CD4-positive, alpha-beta T cell treated with Interleukin-21 for 1 hour (primary cell): ENCODE data around the gene ARID3B.
"Not testable (repeated sequence)": the region's sequence is repeated elsewhere in the genome, so short reads cannot be mapped to it uniquely, and the experiment has no call there.

Experiments
- DNase-seq: peaks from one replicate; pipeline ENCODE4 v3.0.0-alpha.2; 2020

Gene ARID3B

GRCh38 chr15:74539521-74539920, 1.5 kb upstream of the ARID3B start:
- DNase-seq = not testable (repeated sequence)

GRCh38 chr15:74540161-74540760, 759 bp upstream of the ARID3B start:
- DNase-seq = no peak

GRCh38 chr15:74541494-74542165, 610 bp downstream of the ARID3B start:
- peak; percentile 68 for DNase-seq

GRCh38 chr15:74542166-74543042, 1.4 kb downstream of the ARID3B start:
- DNase-seq = no peak

- no peak for DNase-seq
Measured at GRCh38 chr15:74543043-74543422, 2.0 kb downstream of the ARID3B start.

GRCh38 chr15:74543583-74543982, 2.6 kb downstream of the ARID3B start:
- DNase-seq = peak; percentile 59

GRCh38 chr15:74545086-74545485, 4.1 kb downstream of the ARID3B start:
- no peak for DNase-seq

- peak; percentile 88 for DNase-seq
Measured at GRCh38 chr15:74545776-74546656, 5.0 kb downstream of the ARID3B start.

- DNase-seq = no peak
Measured at GRCh38 chr15:74547616-74548015, 6.6 kb downstream of the ARID3B start.

GRCh38 chr15:74548241-74548640, 7.2 kb downstream of the ARID3B start:
- DNase-seq = no peak

- no peak for DNase-seq
Measured at GRCh38 chr15:74549816-74550215, 8.8 kb downstream of the ARID3B start.

- no peak for DNase-seq
Measured at GRCh38 chr15:74551714-74552113, 10.7 kb downstream of the ARID3B start.

GRCh38 chr15:74552773-74553441, 11.9 kb downstream of the ARID3B start:
- no peak for DNase-seq

GRCh38 chr15:74555192-74555591, 14.2 kb downstream of the ARID3B start:
- DNase-seq = no peak

GRCh38 chr15:74558706-74559105, 17.7 kb downstream of the ARID3B start:
- DNase-seq = no peak

GRCh38 chr15:74563442-74563841, 22.4 kb downstream of the ARID3B start:
- no peak for DNase-seq

GRCh38 chr15:74564182-74564581, 23.2 kb downstream of the ARID3B start:
- DNase-seq = no peak

GRCh38 chr15:74565381-74566085, 24.5 kb downstream of the ARID3B start:
- no peak for DNase-seq

- no peak for DNase-seq
Measured at GRCh38 chr15:74568594-74568993, 27.6 kb downstream of the ARID3B start.

- DNase-seq = no peak
Measured at GRCh38 chr15:74569731-74570070, 28.7 kb downstream of the ARID3B start.

- no peak for DNase-seq
Measured at GRCh38 chr15:74571191-74571590, 30.2 kb downstream of the ARID3B start.

GRCh38 chr15:74573987-74574386, 33.0 kb downstream of the ARID3B start:
- no peak for DNase-seq
